GM21619 (cell line): ENCODE data around the gene EFNA2.
A peak's percentile ranks its signal among the peaks of the same experiment; 100 is the strongest.
"Not testable (repeated sequence)": the region's sequence is repeated elsewhere in the genome, so short reads cannot be mapped to it uniquely, and the experiment has no call there.

Experiments
- ATAC-seq: cut with Tn5 transposase; IDR thresholded peaks from one replicate; pipeline ENCODE4 v1.9.1; 2021; ENCODE audit not compliant: unreplicated experiment

EFNA2 gene

GRCh38 chr19:1285737-1286360, at the start of gene EFNA2:
TSS of gene EFNA2 (plus strand) at chr19:1285873. CDS start at chr19:1286169, 296 bp downstream.
- ATAC-seq, result no peak

GRCh38 chr19:1236576-1236975, 49.1 kb upstream of the EFNA2 start:
- ATAC-seq, result no peak

DNA sequence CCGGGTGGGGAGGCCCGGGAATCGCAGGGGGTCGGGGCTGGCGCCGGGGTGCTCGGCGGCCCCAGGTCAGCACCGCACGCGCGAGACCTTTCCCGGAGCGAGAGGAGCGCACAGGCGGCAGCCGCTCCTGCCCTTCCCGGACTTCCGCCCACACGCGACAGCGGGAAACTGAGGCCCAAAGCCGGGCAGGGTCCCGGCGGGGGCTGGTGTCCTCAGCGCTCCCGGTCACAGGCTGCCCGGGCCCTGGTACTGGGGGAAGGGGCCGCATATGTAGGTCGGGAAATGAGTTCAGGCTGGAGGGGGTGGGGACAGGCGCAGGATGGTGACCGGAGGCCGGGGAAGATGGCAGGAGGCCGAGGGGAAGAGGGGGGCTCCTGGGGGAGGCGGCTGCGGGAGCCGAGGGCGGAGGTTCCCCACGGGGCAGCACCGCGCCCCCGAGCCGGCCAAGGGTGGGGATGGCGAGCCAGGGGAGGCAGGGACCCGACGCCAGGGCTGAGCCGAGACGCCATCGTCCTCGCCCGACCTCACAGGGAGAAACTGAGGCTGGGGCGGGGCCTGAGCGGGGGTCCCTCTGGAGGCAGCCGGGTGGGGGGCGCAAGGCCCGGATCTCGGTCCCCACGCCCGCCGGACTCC, 48.5 kb upstream of the EFNA2 start:
- no peak for ATAC-seq

GRCh38 chr19:1237754-1238368, 47.8 kb upstream of the EFNA2 start, which contains the start of gene CBARP:
TSS of gene CBARP (minus strand) at chr19:1238005. CDS start at chr19:1236100, 1,905 bp downstream.
- ATAC-seq, result no peak

GRCh38 chr19:1238369-1239303, 47.0 kb upstream of the EFNA2 start:
- no peak for ATAC-seq

GRCh38 chr19:1239420-1239795, 46.3 kb upstream of the EFNA2 start:
- ATAC-seq, result no peak

- ATAC-seq, result peak; percentile 30
Measured at GRCh38 chr19:1239796-1240737, 45.6 kb upstream of the EFNA2 start.

DNA sequence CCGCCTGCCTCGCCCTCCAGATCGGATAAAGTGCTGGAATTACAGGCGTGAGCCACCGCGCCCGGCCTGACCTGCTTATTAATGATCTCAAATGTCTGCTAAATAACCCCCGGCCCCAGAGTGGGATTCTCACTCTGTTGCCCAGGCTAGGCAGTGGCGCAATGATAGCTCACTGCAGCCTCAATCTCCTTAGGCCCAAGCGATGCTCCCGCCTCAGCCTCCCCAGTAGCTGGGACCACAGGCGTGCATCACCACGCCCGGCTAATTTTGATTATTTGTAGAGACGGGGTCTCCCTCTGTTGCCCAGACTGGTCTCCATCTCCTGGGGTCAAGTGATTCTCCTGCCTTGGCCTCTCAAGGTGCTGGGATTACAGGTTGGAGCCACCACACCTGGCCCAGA, 44.7 kb upstream of the EFNA2 start:
- no peak for ATAC-seq

DNA sequence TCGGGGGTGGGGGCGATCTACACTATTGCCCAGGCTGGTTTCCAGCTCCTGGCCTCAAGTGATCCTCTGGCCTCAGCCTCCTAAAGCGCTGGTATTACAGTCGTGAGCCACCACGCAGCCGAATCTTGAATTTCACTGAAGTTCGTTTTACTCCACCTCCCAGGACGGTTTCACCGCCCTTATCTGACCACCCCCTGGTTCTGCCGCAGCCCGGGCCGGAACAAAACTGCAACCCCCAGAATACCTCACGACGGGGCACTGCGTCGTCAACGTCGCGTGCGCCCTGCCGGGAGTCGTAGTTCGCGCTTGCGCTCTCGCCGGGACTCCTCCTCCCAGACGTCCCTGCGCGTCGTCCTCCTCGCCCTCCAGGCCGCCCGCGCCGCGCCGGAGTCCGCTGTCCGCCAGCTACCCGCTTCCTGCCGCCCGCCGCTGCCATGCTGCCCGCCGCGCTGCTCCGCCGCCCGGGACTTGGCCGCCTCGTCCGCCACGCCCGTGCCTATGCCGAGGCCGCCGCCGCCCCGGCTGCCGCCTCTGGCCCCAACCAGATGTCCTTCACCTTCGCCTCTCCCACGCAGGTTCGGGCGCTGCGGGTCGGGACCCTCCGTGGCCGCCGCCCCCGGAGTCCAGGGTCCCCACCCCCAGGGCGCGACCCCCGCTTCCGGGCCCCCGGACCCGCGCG, 44.1 kb upstream of the EFNA2 start, which contains the start of gene ATP5F1D:
Gene ATP5F1D, plus strand, starts transcription at position 335 of the 679 bp plus-strand sequence. Its CDS starts 100 bp downstream, at position 435.
- peak; percentile 35 for ATAC-seq

- ATAC-seq, result no peak
Measured at GRCh38 chr19:1243768-1244692, 41.6 kb upstream of the EFNA2 start.

DNA sequence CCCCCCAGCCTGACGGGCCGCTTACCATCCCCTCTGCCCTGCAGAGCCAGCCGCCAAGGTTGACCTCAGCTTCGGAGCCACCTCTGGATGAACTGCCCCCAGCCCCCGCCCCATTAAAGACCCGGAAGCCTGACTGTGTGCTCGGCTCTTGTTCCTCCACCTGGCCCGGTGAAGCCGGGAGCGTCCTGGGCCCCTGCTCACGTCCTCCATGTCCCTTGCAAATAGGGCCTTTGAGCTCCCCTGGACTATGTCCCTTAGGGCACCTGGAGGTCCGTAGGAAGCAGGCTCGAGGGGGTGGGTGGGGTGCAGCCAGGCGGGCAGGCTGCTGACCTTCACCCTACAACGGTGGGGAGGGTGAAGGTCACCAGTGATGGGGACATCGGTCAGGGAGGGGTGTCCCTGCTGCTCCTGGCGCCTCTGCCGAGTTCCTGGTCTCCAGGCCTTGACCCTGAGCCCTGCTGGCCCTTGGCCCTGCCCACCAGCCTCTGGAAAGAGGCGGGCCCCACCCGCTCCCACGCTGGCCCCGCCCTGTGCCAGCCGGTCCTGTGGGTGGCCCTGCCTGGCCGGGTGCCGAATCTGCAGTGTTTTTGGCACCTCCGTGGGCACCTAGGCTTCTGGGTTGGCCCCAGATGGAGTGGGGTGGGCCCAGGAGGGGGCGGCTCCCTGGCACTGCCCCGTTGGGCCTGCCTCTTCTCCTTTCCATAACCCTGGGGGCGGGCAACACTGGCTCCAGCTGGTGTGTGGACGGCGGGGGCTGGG, 40.8 kb upstream of the EFNA2 start:
- ATAC-seq, result no peak

DNA sequence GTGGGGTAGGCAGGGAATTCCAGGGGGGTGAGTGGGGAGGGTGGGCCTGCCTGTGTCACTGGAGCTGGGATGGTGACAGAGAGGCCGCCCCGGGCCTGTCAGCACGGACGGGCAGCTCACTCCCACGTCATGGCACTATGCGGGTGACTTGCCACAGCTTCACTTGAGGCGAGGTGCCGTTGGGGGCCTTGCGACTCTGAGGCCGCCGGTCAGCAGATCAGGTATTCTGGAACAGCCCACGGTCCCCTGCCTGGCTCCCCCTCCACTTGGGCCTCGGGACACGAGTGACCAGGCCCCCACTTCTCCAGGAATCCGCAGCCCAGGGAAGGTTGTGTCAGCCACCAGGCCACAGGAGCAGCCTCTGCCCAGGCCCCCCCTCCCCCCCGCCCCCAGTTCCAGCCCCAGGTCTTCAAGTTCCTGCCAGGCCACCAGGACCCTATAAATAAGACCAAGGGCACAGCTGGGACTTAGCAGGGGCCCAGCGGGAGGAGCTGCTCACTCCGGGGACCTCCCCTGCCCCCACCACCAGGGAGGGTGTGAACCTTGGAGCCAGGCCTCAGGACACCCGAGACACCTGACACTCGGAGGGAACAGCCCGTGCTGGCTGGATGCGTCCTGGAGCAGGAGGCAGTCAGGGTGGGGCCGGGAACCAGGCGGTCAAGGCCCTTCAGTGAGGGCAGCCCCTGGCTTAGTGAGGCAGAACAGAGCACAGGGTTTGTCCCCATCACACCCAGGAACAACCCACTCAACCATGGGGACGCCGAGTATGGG, 40.0 kb upstream of the EFNA2 start:
- ATAC-seq, result no peak

GRCh38 chr19:1246265-1247087, 39.2 kb upstream of the EFNA2 start:
- ATAC-seq, result not testable (repeated sequence)

- ATAC-seq, result no peak
Measured at GRCh38 chr19:1247748-1248138, 37.9 kb upstream of the EFNA2 start.

GRCh38 chr19:1248139-1248785, 37.4 kb upstream of the EFNA2 start, which contains the start of gene MIDN:
TSS of gene MIDN (plus strand) at chr19:1248583. CDS start at chr19:1250297, 1,714 bp downstream.
- peak; percentile 15 for ATAC-seq
